ENCODE data around the gene CADPS. TPM values are rescaled to one million over a fixed set of nuclear protein-coding genes. Genes with fewer than 3 reads are reported as not detected.

Gene CADPS
- total and polyA plus RNA-seq, 2 of the 4 experiments (the other 2 are of a cell fraction): not detected

DNA sequence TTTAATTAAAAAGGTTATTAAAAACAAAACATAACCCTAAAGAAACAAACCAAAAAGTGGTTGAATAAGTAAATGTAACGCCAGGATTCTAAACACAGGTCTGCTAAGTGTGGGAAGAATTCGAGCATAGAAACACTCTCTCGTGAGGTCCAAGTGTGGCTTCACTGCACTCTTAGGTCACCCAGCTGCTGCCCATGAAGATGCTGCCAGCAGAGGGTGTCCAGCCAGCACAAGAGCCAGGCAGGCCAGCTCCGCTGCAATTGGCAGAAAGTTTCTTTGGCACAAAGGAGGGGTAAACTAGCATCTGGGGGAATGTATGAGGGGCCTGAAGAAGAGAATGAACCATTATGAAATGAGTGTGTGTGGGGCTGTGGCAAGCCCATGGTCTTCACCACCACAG lies 286.1 kb downstream of the CADPS start:
- no peak overlapping the region for H3K14ac ChIP-seq (replicated peaks; ENCODE audit: low read depth, low read length)
- dilution Hi-C loops (cut with HindIII; ENCODE audit: low sequenced_read_pairs, unreplicated experiment) (no loop called here), in situ Hi-C loops (cut with MboI; ENCODE audit: low sequenced_read_pairs) (no loop called here), intact Hi-C loops (cut with micrococcal nuclease) (no loop called here)
- POLR2A ChIA-PET (ENCODE audit: unreplicated experiment): no interaction called here
- WGBS, 2 experiments (ENCODE audit: extremely low coverage in 2 of 2, insufficient read length in 1 of 2): no CpG with 5 or more reads among the region's 4 CpGs
- H3K18ac ChIP-seq (ENCODE audit: low read depth, low read length): no peak overlapping the region
- H3K27me3 ChIP-seq (ENCODE audit: control insufficient read depth, insufficient read depth, low read length): no peaks in the 10 kb centered on the region; the same call in 1 of the 2 replicates
- no peak overlapping the region for H2BK20ac ChIP-seq (ENCODE audit: low read depth, low read length)
- no peak overlapping the region for H3K4me2 ChIP-seq (ENCODE audit: low read depth, low read length)
- no peak overlapping the region for H4K5ac ChIP-seq (ENCODE audit: low read depth, low read length)
- no peak overlapping the region for H3K56ac ChIP-seq (ENCODE audit: extremely low read depth, insufficient read depth, low read length)
- TF ChIP-seq MAFK (IDR thresholded peaks at IDR 0.05; ENCODE audit: low read depth, low read length) (no peak), BHLHE40 (IDR thresholded peaks at IDR 0.05; ENCODE audit: low read depth, low read length) (no peak), MAZ (IDR thresholded peaks at IDR 0.05; ENCODE audit: borderline replicate concordance, low read depth, low read length) (no peak)
- H3K4me1 ChIP-seq (ENCODE audit: control insufficient read depth, insufficient read depth, low read length): peaks cover 9% of the 10 kb centered on the region
- no peaks in the 10 kb centered on the region for H3K9me1 ChIP-seq (ENCODE audit: insufficient read depth, low read length)
- H3K9me3 ChIP-seq (ENCODE audit: control insufficient read depth, insufficient read depth, low read length): no peaks in the 10 kb centered on the region
- ATAC-seq (ENCODE audit: low read depth) (no peak), DNase-seq (no peak)
- no peaks in the 10 kb centered on the region for H3K36me3 ChIP-seq (ENCODE audit: control insufficient read depth, insufficient read depth, low read length)
- H3K4ac ChIP-seq (ENCODE audit: low read depth, low read length): no peak overlapping the region
- no peak overlapping the region for H2AK9ac ChIP-seq (replicated peaks; ENCODE audit: low read depth, low read length, poor library complexity)
- no peak overlapping the region for H2AK5ac ChIP-seq (ENCODE audit: low read depth, low read length)
- H3K9ac ChIP-seq (ENCODE audit: low read depth, low read length): no peak overlapping the region
- CTCF ChIA-PET: no interaction called here
- no peak overlapping the region for H3K23ac ChIP-seq (ENCODE audit: low read depth, low read length)
- no peak overlapping the region for H2BK120ac ChIP-seq (ENCODE audit: low read depth, low read length)
- H3K4me3 ChIP-seq (ENCODE audit: insufficient read depth, low read depth, low read length): no peak overlapping the region
- H2BK15ac ChIP-seq (ENCODE audit: low read depth, low read length): no peak overlapping the region
- H2BK5ac ChIP-seq (ENCODE audit: low read depth, low read length, poor library complexity, severe bottlenecking): no peak overlapping the region
- no peak overlapping the region for H4K91ac ChIP-seq (ENCODE audit: insufficient read depth, low read depth, low read length)
- no peaks in the 10 kb centered on the region for H4K20me1 ChIP-seq (ENCODE audit: insufficient read depth, low read length)
- peak overlapping the region; percentile 25 for H2AFZ ChIP-seq (replicated peaks; ENCODE audit: low read length, poor library complexity)
- H3K79me1 ChIP-seq (ENCODE audit: low read depth in 1 of 2, low read length in 2 of 2): no peaks in the 10 kb centered on the region
- no peak overlapping the region for H4K8ac ChIP-seq (ENCODE audit: low read depth in 2 of 2, low read length in 2 of 2)
- H3K27ac ChIP-seq (ENCODE audit: insufficient read depth, low read length): no peak overlapping the region
- BruUV-seq (replicated peaks): no TSS peak
